K562 (cell line): ENCODE data around the gene NFIC. TPM values are rescaled to one million over a fixed set of nuclear protein-coding genes. Genes with fewer than 3 reads are reported as not detected.
A peak's percentile ranks its signal among the peaks of the same experiment; 100 is the strongest.

ENCODE experiments used
- ADNP ChIP-seq: fragments of 200-800 bp; sonication (Bioruptor generic); IDR thresholded peaks from 2 replicates; pipeline ENCODE4 v1.6.1; 2016; ENCODE audit warnings: missing genetic modification characterization, missing compliant biosample characterization
- ARNT ChIP-seq, 2 experiments: fragments of 450-650 bp; IDR thresholded peaks; 2 replicates each; pipeline ENCODE4 v1.6.1; 2016; ENCODE audit warnings: mild to moderate bottlenecking in 1 of 2
- CEBPB ChIP-seq: fragments of 450-650 bp; IDR thresholded peaks from 2 replicates; pipeline ENCODE4 v1.6.1; 2016; ENCODE audit warnings: missing genetic modification characterization, missing compliant biosample characterization
- CHD4 ChIP-seq: fragments of 200-600 bp; sonication (generic); IDR thresholded peaks from 3 replicates; pipeline ENCODE4 v1.6.1; 2012; ENCODE audit warnings: low read depth, mild to moderate bottlenecking, mixed read lengths, low read length, inconsistent platforms; ENCODE audit not compliant: insufficient read depth, insufficient replicate concordance, poor library complexity, severe bottlenecking
- CREB1 ChIP-seq, 2 experiments: sonication (generic) in 1 of 2; formaldehyde crosslinking in 1 of 2; IDR thresholded peaks; 2 replicates each; pipeline versions ENCODE4 v1.6.1 to v1.8.0; 2012 to 2022; ENCODE audit warnings: inconsistent platforms in 1 of 2, mild to moderate bottlenecking in 1 of 2, missing genetic modification reagents in 1 of 2, moderate library complexity in 1 of 2
- CREB3 ChIP-seq: fragments of 450-650 bp; conservative IDR thresholded peaks from 2 replicates; pipeline ENCODE4 v1.6.1; 2016; ENCODE audit warnings: missing genetic modification characterization, low read depth, mild to moderate bottlenecking, missing compliant biosample characterization, moderate library complexity
- CTCF ChIP-seq, 3 experiments: IDR thresholded peaks in 2 of 3; conservative IDR thresholded peaks in 1 of 3; 2 replicates each; pipeline ENCODE4 v1.5.1; 2011 to 2012; ENCODE audit warnings: low read length in 3 of 3, mild to moderate bottlenecking in 3 of 3, control low read depth in 2 of 3, improper control_type of control experiment in 1 of 3, inconsistent platforms in 1 of 3, low read depth in 1 of 3, mixed read lengths in 1 of 3, moderate library complexity in 1 of 3; ENCODE audit not compliant: insufficient read depth in 2 of 3
- DNMT1 ChIP-seq: fragments of 450-650 bp; IDR thresholded peaks from 2 replicates; pipeline ENCODE4 v1.6.1; 2016; ENCODE audit warnings: antibody characterized with exemption, mild to moderate bottlenecking
- HNRNPK ChIP-seq: fragments of 200-400 bp; formaldehyde crosslinking; IDR thresholded peaks from one replicate; pipeline ENCODE4 v1.6.1; 2018; ENCODE audit warnings: mild to moderate bottlenecking, low read depth, low read length; ENCODE audit not compliant: poor library complexity, severe bottlenecking
- HNRNPL ChIP-seq: fragments of 200-400 bp; formaldehyde crosslinking; IDR thresholded peaks from 2 replicates; pipeline ENCODE4 v1.6.1; 2017; ENCODE audit warnings: low read depth, mild to moderate bottlenecking, low read length
- HNRNPLL ChIP-seq: fragments of 200-400 bp; formaldehyde crosslinking; IDR thresholded peaks from 2 replicates; pipeline ENCODE4 v1.6.1; 2017; ENCODE audit warnings: low read length, low read depth, mild to moderate bottlenecking; ENCODE audit not compliant: poor library complexity, severe bottlenecking
- KDM2B ChIP-seq: fragments of 250-450 bp; sonication (Bioruptor Pico); IDR thresholded peaks from 2 replicates; pipeline ENCODE4 v1.8.0; 2021; ENCODE audit warnings: mild to moderate bottlenecking, moderate library complexity
- KHSRP ChIP-seq: fragments of 450-650 bp; IDR thresholded peaks from 2 replicates; pipeline ENCODE4 v1.6.1; 2017
- MYBL2 ChIP-seq, 2 experiments: fragments of 450-650 bp in 1 of 2; sonication (generic) in 1 of 2; formaldehyde crosslinking in 1 of 2; IDR thresholded peaks; 2 replicates each; pipeline versions ENCODE4 v1.6.1 to v1.8.1; 2017 to 2022; ENCODE audit warnings: borderline replicate concordance in 1 of 2, inconsistent platforms in 1 of 2, low read depth in 1 of 2, mild to moderate bottlenecking in 1 of 2, missing genetic modification reagents in 1 of 2, moderate library complexity in 1 of 2
- OTX1 ChIP-seq: fragments of 450-650 bp; formaldehyde crosslinking; IDR thresholded peaks from 2 replicates; pipeline ENCODE4 v1.4.0; 2022; ENCODE audit warnings: mild to moderate bottlenecking
- SIRT6 ChIP-seq: IDR thresholded peaks from one replicate; pipeline ENCODE4 v1.6.1; 2012; ENCODE audit warnings: low read depth, mild to moderate bottlenecking, control low read depth, inconsistent platforms, low read length, moderate library complexity
- SMARCA4 ChIP-seq: fragments of 450-650 bp; IDR thresholded peaks from 2 replicates; pipeline ENCODE4 v1.6.1; 2016
- SNIP1 ChIP-seq: fragments of 450-650 bp; IDR thresholded peaks from 2 replicates; pipeline ENCODE4 v1.7.1; 2017; ENCODE audit warnings: low read depth, mild to moderate bottlenecking
- ZNF134 ChIP-seq: fragments of 250-450 bp; sonication (Bioruptor Pico); conservative IDR thresholded peaks from 2 replicates; pipeline ENCODE4 v1.4.0; 2020
- polyA plus RNA-seq, 8 experiments: library from polyadenylated mRNA; depleted of rRNA in 4 of 8; stranded (reverse) in 5 of 8; unstranded in 3 of 8; fragments of >200 nt; fragmentation: Nextera tagmentation in 2 of 8; fragmentation: Illumina TruSeq in 1 of 8; extraction: Ambion mirVana in 2 of 8; extraction: Trizol in 1 of 8; gene quantifications; 2 replicates each; pipeline versions ENCODE4 v1.2.1 to v1.2.3, GENCODE V29; 2011 to 2014; ENCODE audit warnings: inconsistent platforms in 1 of 8, missing spikeins in 1 of 8
- total RNA-seq, 7 experiments: library from RNA; depleted of rRNA in 6 of 7; stranded (reverse); fragments of >200 nt in 6 of 7; fragmentation: Illumina TruSeq in 2 of 7; extraction: Trizol in 2 of 7; gene quantifications; 2 replicates each; pipeline versions ENCODE4 v1.2.1 to v1.2.3, GENCODE V29; 2011 to 2021; ENCODE audit warnings: low replicate concordance in 1 of 7
- TF ChIP-seq, protein P1 (sequence below): fragments of 450-650 bp; IDR thresholded peaks from 2 replicates; pipeline ENCODE4 v1.6.1; 2017; ENCODE audit warnings: antibody characterized with exemption, mild to moderate bottlenecking

The NFIC gene
- total and polyA plus RNA-seq, 9 of the 15 experiments (the other 6 are each of a cell fraction or from before 2014, with no cell fraction given) = 0.71 to 62.1 (median 6.9) TPM

GRCh38 chr19:3368848-3369336 lies 2.5 kb downstream of the NFIC start (continued):
- TF ChIP-seq, protein P1, sequence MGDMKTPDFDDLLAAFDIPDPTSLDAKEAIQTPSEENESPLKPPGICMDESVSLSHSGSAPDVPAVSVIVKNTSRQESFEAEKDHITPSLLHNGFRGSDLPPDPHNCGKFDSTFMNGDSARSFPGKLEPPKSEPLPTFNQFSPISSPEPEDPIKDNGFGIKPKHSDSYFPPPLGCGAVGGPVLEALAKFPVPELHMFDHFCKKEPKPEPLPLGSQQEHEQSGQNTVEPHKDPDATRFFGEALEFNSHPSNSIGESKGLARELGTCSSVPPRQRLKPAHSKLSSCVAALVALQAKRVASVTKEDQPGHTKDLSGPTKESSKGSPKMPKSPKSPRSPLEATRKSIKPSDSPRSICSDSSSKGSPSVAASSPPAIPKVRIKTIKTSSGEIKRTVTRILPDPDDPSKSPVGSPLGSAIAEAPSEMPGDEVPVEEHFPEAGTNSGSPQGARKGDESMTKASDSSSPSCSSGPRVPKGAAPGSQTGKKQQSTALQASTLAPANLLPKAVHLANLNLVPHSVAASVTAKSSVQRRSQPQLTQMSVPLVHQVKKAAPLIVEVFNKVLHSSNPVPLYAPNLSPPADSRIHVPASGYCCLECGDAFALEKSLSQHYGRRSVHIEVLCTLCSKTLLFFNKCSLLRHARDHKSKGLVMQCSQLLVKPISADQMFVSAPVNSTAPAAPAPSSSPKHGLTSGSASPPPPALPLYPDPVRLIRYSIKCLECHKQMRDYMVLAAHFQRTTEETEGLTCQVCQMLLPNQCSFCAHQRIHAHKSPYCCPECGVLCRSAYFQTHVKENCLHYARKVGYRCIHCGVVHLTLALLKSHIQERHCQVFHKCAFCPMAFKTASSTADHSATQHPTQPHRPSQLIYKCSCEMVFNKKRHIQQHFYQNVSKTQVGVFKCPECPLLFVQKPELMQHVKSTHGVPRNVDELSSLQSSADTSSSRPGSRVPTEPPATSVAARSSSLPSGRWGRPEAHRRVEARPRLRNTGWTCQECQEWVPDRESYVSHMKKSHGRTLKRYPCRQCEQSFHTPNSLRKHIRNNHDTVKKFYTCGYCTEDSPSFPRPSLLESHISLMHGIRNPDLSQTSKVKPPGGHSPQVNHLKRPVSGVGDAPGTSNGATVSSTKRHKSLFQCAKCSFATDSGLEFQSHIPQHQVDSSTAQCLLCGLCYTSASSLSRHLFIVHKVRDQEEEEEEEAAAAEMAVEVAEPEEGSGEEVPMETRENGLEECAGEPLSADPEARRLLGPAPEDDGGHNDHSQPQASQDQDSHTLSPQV = 0 out of 2 replicates have a peak, but pooled peaks have one; percentile 8
- no peak for TF ChIP-seq HNRNPK
- no peak for TF ChIP-seq HNRNPL
- peak; percentile 83 to 86 for TF ChIP-seq ARNT (IDR thresholded peaks at IDR 0.05)
- TF ChIP-seq CTCF (IDR thresholded peaks at IDR 0.05 in 2 of 3, conservative IDR thresholded peaks at IDR 0.05 in 1 of 3; ENCODE audit: insufficient read depth in 2 of 3, low read depth in 1 of 3, low read length in 3 of 3) = no peak
- peak; percentile 73 for TF ChIP-seq ADNP (tag)
- TF ChIP-seq ZNF134 (CRISPR knock-in tag) = no peak
- TF ChIP-seq CEBPB (tag) = no peak
- peak; percentile 46; the same call in 1 of the 2 replicates for TF ChIP-seq DNMT1
- no peak for TF ChIP-seq SIRT6
- TF ChIP-seq KHSRP = no peak
- TF ChIP-seq SNIP1 = 0 out of 2 replicates have a peak, but pooled peaks have one; percentile 7
- no peak for TF ChIP-seq KDM2B
- TF ChIP-seq MYBL2 (IDR thresholded peaks at IDR 0.05; ENCODE audit: low read depth) = peak; percentile 47; the same call in 1 of the 2 replicates
- no peak for TF ChIP-seq MYBL2 (CRISPR knock-in tag; IDR thresholded peaks at IDR 0.05; ENCODE audit: borderline replicate concordance)
- TF ChIP-seq CREB1 (IDR thresholded peaks at IDR 0.05) = no peak
- no peak for TF ChIP-seq CREB1 (CRISPR knock-in tag; IDR thresholded peaks at IDR 0.05)
- no peak for TF ChIP-seq CREB3
- TF ChIP-seq OTX1 (CRISPR knock-in tag) = peak; percentile 41; the same call in 1 of the 2 replicates
- no peak for TF ChIP-seq CHD4
- TF ChIP-seq HNRNPLL = no peak
- peak; percentile 58; the same call in 1 of the 2 replicates for TF ChIP-seq SMARCA4
